IPS-18c (cell line): Measurements from ENCODE around the gene KCTD2.
A peak's percentile ranks its signal among the peaks of the same experiment; 100 is the strongest.
"Not testable (repeated sequence)": the region's sequence is repeated elsewhere in the genome, so short reads cannot be mapped to it uniquely, and the experiment has no call there.

Experiments used
- H3K4me3 ChIP-seq: 2 replicates; pipeline ENCODE4 v1.7.0; 2013; ENCODE audit warnings: low read depth, mild to moderate bottlenecking, low read length, moderate library complexity; ENCODE audit not compliant: insufficient read depth
- H3K9me3 ChIP-seq: one replicate; pipeline ENCODE4 v1.6.1; 2013; ENCODE audit warnings: mild to moderate bottlenecking, low read length, moderate library complexity; ENCODE audit not compliant: control insufficient read depth, insufficient read depth

The KCTD2 gene

DNA sequence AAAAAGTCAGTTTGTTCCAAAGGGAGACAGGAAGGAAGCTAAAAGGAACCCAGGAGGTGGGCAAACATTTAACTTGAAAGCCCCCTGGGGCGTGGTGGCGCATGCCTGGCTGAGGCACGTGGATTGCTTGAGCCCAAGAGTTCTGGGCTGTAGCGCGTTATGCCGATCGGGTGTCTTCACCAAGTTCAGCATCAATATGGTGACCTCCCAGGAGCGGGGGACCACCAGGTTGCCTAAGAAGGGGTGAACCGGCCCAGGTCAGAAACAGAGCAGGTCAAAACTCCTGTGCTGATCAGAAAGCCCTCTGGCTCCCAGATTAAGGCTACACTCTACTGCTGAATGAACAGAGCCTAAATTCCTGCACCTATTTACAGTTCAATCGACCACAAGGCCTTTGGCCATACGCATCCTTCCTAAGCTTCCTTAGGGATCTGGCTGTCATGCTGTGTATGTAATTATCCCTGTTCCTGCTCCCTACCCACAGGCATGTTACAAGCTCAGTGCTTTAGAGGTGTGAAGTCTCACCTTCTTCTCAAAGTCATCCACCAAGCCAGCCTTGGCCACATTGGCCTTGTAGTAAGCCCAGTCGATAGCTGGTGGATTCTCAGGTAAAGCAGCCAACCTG lies 5.3 kb upstream of the KCTD2 start:
- H3K4me3 ChIP-seq, result no peak overlapping the region
- H3K9me3 ChIP-seq, result no peaks in the 10 kb centered on the region

DNA sequence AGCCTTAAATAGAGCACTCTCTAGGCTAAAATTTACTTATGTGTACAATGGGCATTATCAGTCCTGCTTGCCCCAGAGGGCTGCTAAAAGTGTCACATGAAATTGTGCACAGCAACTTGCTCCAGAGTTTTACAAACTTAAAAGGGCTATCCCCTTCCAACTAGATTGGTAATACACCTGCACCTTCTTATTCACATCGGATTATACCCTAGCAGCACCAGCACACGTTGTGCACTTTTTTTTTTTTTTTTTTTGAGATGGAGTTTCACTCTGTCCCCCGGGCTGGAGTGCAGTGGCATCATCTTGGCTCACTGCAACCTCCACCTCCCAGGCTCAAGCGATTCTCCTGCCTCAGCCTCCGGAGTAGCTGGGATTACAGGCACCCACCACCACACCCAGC lies 3.2 kb upstream of the KCTD2 start:
- not testable (repeated sequence) for H3K9me3 ChIP-seq, H3K4me3 ChIP-seq

- H3K9me3 ChIP-seq, result no peaks in the 10 kb centered on the region
- H3K4me3 ChIP-seq, result 0 out of 2 replicates have a peak overlapping the region, but pooled peaks have one; percentile 9
Measured at GRCh38 chr17:75044716-75045115, 2.3 kb upstream of the KCTD2 start.

GRCh38 chr17:75045946-75046406 lies 1.0 kb upstream of the KCTD2 start:
- peak overlapping the region; percentile 99 for H3K4me3 ChIP-seq

GRCh38 chr17:75047398-75048098 lies 523 bp downstream of the KCTD2 start:
- no peaks in the 10 kb centered on the region for H3K9me3 ChIP-seq
- peak overlapping the region; percentile 99 for H3K4me3 ChIP-seq

More at GRCh38 chr17:75045946-75046406, 1.0 kb upstream of the KCTD2 start:
- H3K9me3 ChIP-seq, result not testable (repeated sequence)

DNA sequence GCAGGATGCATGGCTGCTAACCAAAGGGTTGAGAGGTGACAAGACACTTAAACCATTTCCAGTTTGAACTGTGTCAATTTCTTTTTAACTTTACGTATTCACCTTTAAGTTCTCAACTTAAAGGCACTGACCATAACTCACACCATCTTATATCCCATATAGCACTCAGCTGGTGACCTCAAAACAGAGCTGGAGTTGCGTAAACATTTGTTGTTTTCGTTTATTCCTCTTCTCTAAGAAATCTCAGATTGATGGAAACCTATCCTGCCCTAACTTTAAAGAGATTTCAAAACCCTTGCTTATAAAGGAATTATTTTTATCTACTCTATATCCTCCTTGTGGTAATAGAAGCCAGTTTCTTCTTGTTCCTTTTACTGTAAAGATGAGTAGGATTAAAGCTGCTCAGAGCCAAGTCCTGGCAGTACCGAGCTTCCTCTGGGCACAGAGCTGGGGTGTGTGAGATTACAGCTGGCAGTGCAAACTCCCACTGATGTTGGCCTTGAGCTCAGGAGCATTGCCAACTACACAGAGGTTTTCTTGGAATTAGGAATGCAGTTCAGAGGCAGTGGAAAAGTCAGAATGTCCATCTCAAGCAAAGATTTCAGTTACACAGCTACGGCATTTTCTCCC lies 1.3 kb downstream of the KCTD2 start:
- no peaks in the 10 kb centered on the region for H3K9me3 ChIP-seq

GRCh38 chr17:75049057-75049456 lies 2.0 kb downstream of the KCTD2 start:
- H3K4me3 ChIP-seq, result no peak overlapping the region; the same call in 1 of the 2 replicates
- no peaks in the 10 kb centered on the region for H3K9me3 ChIP-seq

More for the DNA sequence above, 1.3 kb downstream of the KCTD2 start:
- peak overlapping the region; percentile 99 for H3K4me3 ChIP-seq

- Histone ChIP-seq H3K9me3 (no peaks in the 10 kb centered on the region), H3K4me3 (no peak overlapping the region)
Measured at GRCh38 chr17:75049706-75050105, 2.7 kb downstream of the KCTD2 start.

GRCh38 chr17:75051941-75052340 lies 4.9 kb downstream of the KCTD2 start:
- Histone ChIP-seq H3K9me3 (no peaks in the 10 kb centered on the region), H3K4me3 (no peak overlapping the region)

DNA sequence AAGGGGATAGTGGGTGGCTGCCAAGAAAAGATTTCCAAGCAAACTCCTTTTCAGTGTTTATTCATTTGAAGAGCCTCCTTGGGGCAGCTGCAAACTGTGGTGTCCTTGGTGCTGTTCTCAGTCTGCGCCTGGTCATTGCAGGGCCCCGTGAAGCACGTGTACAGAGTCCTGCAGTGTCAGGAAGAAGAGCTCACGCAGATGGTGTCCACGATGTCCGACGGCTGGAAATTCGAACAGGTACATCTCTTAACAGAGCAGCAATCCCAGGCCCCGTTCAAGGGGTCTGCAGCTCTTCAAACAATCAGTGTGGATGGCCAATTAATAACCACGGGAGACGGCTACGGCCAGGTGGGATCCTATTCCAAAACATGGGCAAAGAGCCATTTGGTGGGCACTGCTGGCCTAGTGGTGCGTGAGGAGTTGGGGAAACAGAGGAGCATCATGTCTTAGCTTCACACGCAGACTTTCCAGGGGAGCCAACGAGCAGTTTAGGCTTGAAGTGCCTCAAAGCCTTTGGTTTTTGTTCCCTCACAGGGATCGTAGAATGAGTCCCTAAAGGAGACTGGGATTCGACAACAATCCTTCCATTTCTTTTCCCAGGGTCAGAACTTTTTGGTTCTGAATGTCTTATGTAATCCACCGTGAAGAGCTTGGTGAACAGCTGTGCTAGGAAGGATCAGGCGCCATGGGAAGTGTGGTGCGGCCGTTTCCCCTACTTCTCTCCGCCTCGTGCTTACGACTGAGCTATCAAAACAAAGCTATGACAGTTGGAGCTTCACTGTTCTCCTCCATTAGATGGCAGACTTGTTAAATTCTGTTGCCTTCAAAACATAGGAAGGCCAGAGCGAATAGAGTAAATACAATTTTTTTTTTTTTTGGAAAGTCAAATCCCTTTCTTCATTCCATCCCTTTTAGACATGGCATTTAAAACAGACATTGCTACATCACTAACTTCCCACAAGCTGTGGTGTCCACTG lies 12.6 kb downstream of the KCTD2 start:
- no peak overlapping the region for H3K4me3 ChIP-seq
- H3K9me3 ChIP-seq, result no peaks in the 10 kb centered on the region

DNA sequence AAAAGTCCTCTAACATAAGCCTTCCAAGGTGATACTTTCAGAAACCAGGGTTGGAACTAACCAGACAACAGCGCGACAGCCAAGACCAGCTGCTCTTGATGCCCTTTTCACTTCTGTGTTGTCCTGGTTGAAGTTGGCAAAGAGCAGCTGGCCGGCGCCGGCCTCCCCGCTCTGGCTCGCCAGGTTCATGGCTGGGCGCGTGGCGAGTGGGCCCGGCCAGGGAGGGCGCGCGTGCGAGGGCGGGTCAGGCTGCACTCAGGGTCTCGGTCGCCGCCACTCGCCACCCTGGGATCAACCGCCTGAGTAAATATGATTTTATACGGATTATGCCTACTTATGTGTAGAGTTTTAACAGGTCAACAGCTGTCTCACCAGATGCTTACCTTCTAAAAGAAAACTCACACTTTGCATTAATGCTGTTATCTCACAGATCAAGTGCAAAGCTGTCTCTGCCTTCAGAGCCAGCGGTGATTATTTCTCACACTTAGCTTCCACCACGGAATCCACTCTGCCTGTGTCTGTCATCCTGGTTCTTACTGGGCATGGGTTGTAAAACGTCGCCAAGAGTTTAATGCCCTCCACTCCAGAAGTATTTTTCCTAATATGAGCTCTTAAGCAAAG lies 13.5 kb downstream of the KCTD2 start:
- Histone ChIP-seq H3K4me3 (no peak overlapping the region), H3K9me3 (no peaks in the 10 kb centered on the region)

GRCh38 chr17:75061055-75061438 lies 14.0 kb downstream of the KCTD2 start:
- Histone ChIP-seq H3K9me3 (no peaks in the 10 kb centered on the region), H3K4me3 (no peak overlapping the region)

- no peak overlapping the region for H3K4me3 ChIP-seq
- H3K9me3 ChIP-seq, result no peaks in the 10 kb centered on the region
Measured at GRCh38 chr17:75061618-75062017, 14.6 kb downstream of the KCTD2 start.

DNA sequence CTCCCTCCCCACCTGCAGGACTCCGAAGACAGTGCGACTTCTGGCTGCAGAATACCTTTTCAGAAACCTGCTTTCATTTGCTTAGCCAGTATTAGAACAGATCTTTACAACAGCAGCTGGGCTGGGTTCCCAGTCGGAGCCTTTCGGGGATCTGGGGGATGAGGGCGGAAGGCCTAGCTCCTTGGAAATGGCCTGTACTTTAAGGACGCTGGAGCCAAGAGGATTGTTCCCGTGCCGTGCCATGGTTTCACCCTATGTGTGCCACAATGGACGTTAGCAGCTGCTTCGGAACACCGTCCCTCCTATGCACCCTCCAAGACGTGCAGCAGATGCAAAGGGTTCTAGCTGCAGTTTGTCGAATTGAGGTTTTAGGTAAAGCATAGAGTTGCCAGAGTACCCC lies 16.2 kb downstream of the KCTD2 start:
- H3K9me3 ChIP-seq, result no peaks in the 10 kb centered on the region
- no peak overlapping the region for H3K4me3 ChIP-seq

- Histone ChIP-seq H3K4me3 (no peak overlapping the region), H3K9me3 (no peaks in the 10 kb centered on the region)
Measured at GRCh38 chr17:75063626-75064025, 16.6 kb downstream of the KCTD2 start.

GRCh38 chr17:75064040-75064439 lies 17.0 kb downstream of the KCTD2 start:
- no peak overlapping the region for H3K4me3 ChIP-seq
- H3K9me3 ChIP-seq, result no peaks in the 10 kb centered on the region

GRCh38 chr17:75064460-75064859 lies 17.4 kb downstream of the KCTD2 start:
- no peak overlapping the region for H3K4me3 ChIP-seq
- H3K9me3 ChIP-seq, result no peaks in the 10 kb centered on the region
